Measurements from ENCODE around the gene COG4.

Gene COG4

GRCh38 chr16:70526403-70526802, 3.0 kb upstream of the COG4 start:
- peak; percentile 1 for DNase-seq

- DNase-seq: peak; percentile 43
Observed at GRCh38 chr16:70524399-70524825, 1.1 kb upstream of the COG4 start.

- DNase-seq: peak; percentile 88
Observed at GRCh38 chr16:70523743-70524398, 517 bp upstream of the COG4 start, which contains the start of gene SF3B3. TSS of gene SF3B3 (plus strand) at chr16:70523816. CDS start at chr16:70526657, 2,841 bp downstream.

GRCh38 chr16:70522216-70523075, 908 bp downstream of the COG4 start:
- no peak for DNase-seq

GRCh38 chr16:70520612-70521297, 2.6 kb downstream of the COG4 start:
- no peak for DNase-seq

- no peak for DNase-seq
Observed at GRCh38 chr16:70512456-70512855, 10.9 kb downstream of the COG4 start.

GRCh38 chr16:70511833-70512232, 11.5 kb downstream of the COG4 start:
- no peak for DNase-seq

GRCh38 chr16:70510216-70510615, 13.1 kb downstream of the COG4 start:
- DNase-seq: no peak

- DNase-seq: no peak
Observed at GRCh38 chr16:70508752-70509151, 14.6 kb downstream of the COG4 start.

- no peak for DNase-seq
Observed at GRCh38 chr16:70496513-70496912, 26.8 kb downstream of the COG4 start.

- DNase-seq: no peak
Observed at GRCh38 chr16:70495425-70496182, 27.8 kb downstream of the COG4 start.

- DNase-seq: no peak
Observed at GRCh38 chr16:70494777-70495176, 28.6 kb downstream of the COG4 start.

- DNase-seq: no peak
Observed at GRCh38 chr16:70494202-70494770, 29.1 kb downstream of the COG4 start.

GRCh38 chr16:70493802-70494201, 29.6 kb downstream of the COG4 start:
- no peak for DNase-seq

- DNase-seq: no peak
Observed at GRCh38 chr16:70490261-70490660, 33.1 kb downstream of the COG4 start.

- DNase-seq: no peak
Observed at GRCh38 chr16:70484867-70485266, 38.5 kb downstream of the COG4 start.

- no peak for DNase-seq
Observed at GRCh38 chr16:70483426-70483825, 39.9 kb downstream of the COG4 start.

GRCh38 chr16:70482624-70483023, 40.7 kb downstream of the COG4 start:
- peak; percentile 16 for DNase-seq

GRCh38 chr16:70481929-70482536, 41.3 kb downstream of the COG4 start:
- DNase-seq: no peak

- no peak for DNase-seq
Observed at GRCh38 chr16:70480127-70481105, 42.9 kb downstream of the COG4 start.

GRCh38 chr16:70478912-70479341, 44.4 kb downstream of the COG4 start:
- no peak for DNase-seq

Measured in DMS53 (cell line).